Stimulated activated CD8-positive, alpha-beta memory T cell treated with anti-CD3 and anti-CD28 coated beads, Interleukin-12 subunit alpha, Interleukin-12 subunit beta, amount 100 ng/mL, for 4 hours (primary cell): ENCODE measurements around the gene PCDHB13.
"Not testable (repeated sequence)": the region's sequence is repeated elsewhere in the genome, so short reads cannot be mapped to it uniquely, and the experiment has no call there.

Experiments used
- DNase-seq: peaks from one replicate; pipeline ENCODE4 v3.0.0-alpha.2; 2020; ENCODE audit warnings: low read depth

PCDHB13 gene

GRCh38 chr5:141201646-141202045, 12.1 kb upstream of the PCDHB13 start:
- not testable (repeated sequence) for DNase-seq

- DNase-seq = no peak
Measured at GRCh38 chr5:141208478-141208877, 5.2 kb upstream of the PCDHB13 start, which contains the start of gene PCDHB12. Gene PCDHB12, plus strand, starts transcription at chr5:141208719. Its CDS starts 189 bp downstream, at chr5:141208908.

GRCh38 chr5:141210281-141210680, 3.4 kb upstream of the PCDHB13 start:
- DNase-seq = not testable (repeated sequence)

GRCh38 chr5:141210849-141211248, 2.9 kb upstream of the PCDHB13 start:
- not testable (repeated sequence) for DNase-seq

GRCh38 chr5:141214583-141214982, 864 bp downstream of the PCDHB13 start:
- DNase-seq = not testable (repeated sequence)

GRCh38 chr5:141215504-141215903, 1.8 kb downstream of the PCDHB13 start:
- DNase-seq = not testable (repeated sequence)

GRCh38 chr5:141216035-141216434, 2.3 kb downstream of the PCDHB13 start:
- DNase-seq = not testable (repeated sequence)

- DNase-seq = no peak
Measured at GRCh38 chr5:141223112-141223783, 9.5 kb downstream of the PCDHB13 start, which contains the start of gene PCDHB14. Gene PCDHB14, plus strand, starts transcription at chr5:141223343. Its CDS starts 163 bp downstream, at chr5:141223506.

GRCh38 chr5:141224844-141225243, 11.1 kb downstream of the PCDHB13 start:
- not testable (repeated sequence) for DNase-seq

GRCh38 chr5:141225421-141225820, 11.7 kb downstream of the PCDHB13 start:
- not testable (repeated sequence) for DNase-seq

- no peak for DNase-seq
Measured at GRCh38 chr5:141234109-141234667, 20.5 kb downstream of the PCDHB13 start.

- DNase-seq = not testable (repeated sequence)
Measured at GRCh38 chr5:141235922-141236321, 22.2 kb downstream of the PCDHB13 start.

GRCh38 chr5:141236516-141237313, 23.0 kb downstream of the PCDHB13 start:
- no peak for DNase-seq

GRCh38 chr5:141241496-141241895, 27.8 kb downstream of the PCDHB13 start:
- DNase-seq = no peak

- no peak for DNase-seq
Measured at GRCh38 chr5:141245250-141245717, 31.6 kb downstream of the PCDHB13 start, which contains the start of gene PCDHB15. Gene PCDHB15, plus strand, starts transcription at chr5:141245395. Its CDS starts 184 bp downstream, at chr5:141245579.

- not testable (repeated sequence) for DNase-seq
Measured at GRCh38 chr5:141246971-141247370, 33.3 kb downstream of the PCDHB13 start.

GRCh38 chr5:141247434-141247833, 33.7 kb downstream of the PCDHB13 start:
- not testable (repeated sequence) for DNase-seq

- no peak for DNase-seq
Measured at GRCh38 chr5:141250576-141250975, 36.9 kb downstream of the PCDHB13 start.

GRCh38 chr5:141258464-141258863, 44.7 kb downstream of the PCDHB13 start:
- DNase-seq = no peak

GRCh38 chr5:141258948-141259347, 45.2 kb downstream of the PCDHB13 start:
- no peak for DNase-seq

- DNase-seq = no peak
Measured at GRCh38 chr5:141260458-141261237, 46.9 kb downstream of the PCDHB13 start.

GRCh38 chr5:141261238-141261546, 47.5 kb downstream of the PCDHB13 start:
- DNase-seq = no peak
